ENCODE data around the gene MGA.
A peak's percentile ranks its signal among the peaks of the same experiment; 100 is the strongest.
"Not testable (repeated sequence)": the region's sequence is repeated elsewhere in the genome, so short reads cannot be mapped to it uniquely, and the experiment has no call there.

MGA gene

GRCh38 chr15:41728061-41728460 is 67.9 kb downstream of the MGA start:
- DNase-seq, result not testable (repeated sequence)

GRCh38 chr15:41730543-41730942 is 70.3 kb downstream of the MGA start:
- DNase-seq, result no peak

- DNase-seq, result no peak
Measured at GRCh38 chr15:41732483-41732882, 72.3 kb downstream of the MGA start.

- no peak for DNase-seq
Measured at GRCh38 chr15:41734079-41734478, 73.9 kb downstream of the MGA start.

- DNase-seq, result no peak
Measured at GRCh38 chr15:41735046-41735445, 74.8 kb downstream of the MGA start.

GRCh38 chr15:41735492-41735891 is 75.3 kb downstream of the MGA start:
- DNase-seq, result not testable (repeated sequence)

GRCh38 chr15:41746802-41747201 is 86.6 kb downstream of the MGA start:
- no peak for DNase-seq

GRCh38 chr15:41756198-41756597 is 96.0 kb downstream of the MGA start:
- no peak for DNase-seq

GRCh38 chr15:41772720-41773331 is 112.6 kb downstream of the MGA start:
- peak; percentile 53 for DNase-seq

- no peak for DNase-seq
Measured at GRCh38 chr15:41773332-41773728, 113.1 kb downstream of the MGA start.

GRCh38 chr15:41773729-41774061 is 113.5 kb downstream of the MGA start:
- no peak for DNase-seq

- peak; percentile 97 for DNase-seq
Measured at GRCh38 chr15:41774062-41774881, 114.1 kb downstream of the MGA start, which contains the start of gene MAPKBP1. Gene MAPKBP1 (plus strand): TSS chr15:41774484. CDS start chr15:41775276, 792 bp downstream.

GRCh38 chr15:41774882-41775417 is 114.7 kb downstream of the MGA start:
- DNase-seq, result no peak

- DNase-seq, result no peak
Measured at GRCh38 chr15:41775651-41776050, 115.4 kb downstream of the MGA start.

GRCh38 chr15:41777421-41777973 is 117.3 kb downstream of the MGA start:
- DNase-seq, result no peak

- DNase-seq, result no peak
Measured at GRCh38 chr15:41778521-41778920, 118.3 kb downstream of the MGA start.

GRCh38 chr15:41779662-41780157 is 119.5 kb downstream of the MGA start:
- no peak for DNase-seq

- DNase-seq, result no peak
Measured at GRCh38 chr15:41780266-41780665, 120.1 kb downstream of the MGA start.

GRCh38 chr15:41780727-41781126 is 120.5 kb downstream of the MGA start:
- DNase-seq, result no peak

- no peak for DNase-seq
Measured at GRCh38 chr15:41782371-41783282, 122.4 kb downstream of the MGA start.

- DNase-seq, result no peak
Measured at GRCh38 chr15:41783296-41783695, 123.1 kb downstream of the MGA start.

- DNase-seq, result no peak
Measured at GRCh38 chr15:41788262-41788661, 128.1 kb downstream of the MGA start.

GRCh38 chr15:41789236-41789635 is 129.0 kb downstream of the MGA start:
- DNase-seq, result no peak
